Measurements from ENCODE around the gene SSNA1.

SSNA1 gene

GRCh38 chr9:137193771-137194170 is 5.3 kb downstream of the SSNA1 start:
- H3K4me1 ChIP-seq (ENCODE audit: insufficient read depth, poor library complexity, severe bottlenecking) = peaks cover 18% of the 10 kb centered on the region
- no peaks in the 10 kb centered on the region for H3K27me3 ChIP-seq (ENCODE audit: insufficient read depth, poor library complexity, severe bottlenecking)
- H3K27ac ChIP-seq (ENCODE audit: poor library complexity, severe bottlenecking) = no peak overlapping the region
- H3K36me3 ChIP-seq (ENCODE audit: low read depth) = peaks cover 11% of the 10 kb centered on the region; the same call in 1 of the 2 replicates
- no peaks in the 10 kb centered on the region for H3K9me3 ChIP-seq (ENCODE audit: severe bottlenecking)
- H3K4me3 ChIP-seq (ENCODE audit: severe bottlenecking) = no peak overlapping the region
- no peak for TF ChIP-seq CTCF (IDR thresholded peaks at IDR 0.05; ENCODE audit: poor library complexity, severe bottlenecking)
- DNase-seq (ENCODE audit: low spot score) (no peak), ATAC-seq (ENCODE audit: low read depth) (no peak)

- Histone ChIP-seq H3K36me3 (ENCODE audit: low read depth) (peaks cover 11% of the 10 kb centered on the region; the same call in 1 of the 2 replicates), H3K9me3 (ENCODE audit: severe bottlenecking) (no peaks in the 10 kb centered on the region), H3K4me1 (ENCODE audit: insufficient read depth, poor library complexity, severe bottlenecking) (peaks cover 18% of the 10 kb centered on the region), H3K27me3 (ENCODE audit: insufficient read depth, poor library complexity, severe bottlenecking) (no peaks in the 10 kb centered on the region), H3K4me3 (ENCODE audit: severe bottlenecking) (no peak overlapping the region), H3K27ac (ENCODE audit: poor library complexity, severe bottlenecking) (peak overlapping the region; percentile 25)
- DNase-seq (ENCODE audit: low spot score) (no peak), ATAC-seq (ENCODE audit: low read depth) (no peak)
- no peak for TF ChIP-seq CTCF (IDR thresholded peaks at IDR 0.05; ENCODE audit: poor library complexity, severe bottlenecking)
Observed at GRCh38 chr9:137194388-137194787, 5.9 kb downstream of the SSNA1 start.

GRCh38 chr9:137194909-137195308 is 6.4 kb downstream of the SSNA1 start:
- no peak for TF ChIP-seq CTCF (IDR thresholded peaks at IDR 0.05; ENCODE audit: poor library complexity, severe bottlenecking)
- Histone ChIP-seq H3K4me1 (ENCODE audit: insufficient read depth, poor library complexity, severe bottlenecking) (peaks cover 18% of the 10 kb centered on the region), H3K9me3 (ENCODE audit: severe bottlenecking) (no peaks in the 10 kb centered on the region), H3K4me3 (ENCODE audit: severe bottlenecking) (no peak overlapping the region), H3K36me3 (ENCODE audit: low read depth) (peaks cover 9% of the 10 kb centered on the region; the same call in 1 of the 2 replicates), H3K27ac (ENCODE audit: poor library complexity, severe bottlenecking) (peak overlapping the region; percentile 25), H3K27me3 (ENCODE audit: insufficient read depth, poor library complexity, severe bottlenecking) (no peaks in the 10 kb centered on the region)
- ATAC-seq (ENCODE audit: low read depth) (peak; percentile 49), DNase-seq (ENCODE audit: low spot score) (no peak)

- peaks cover 18% of the 10 kb centered on the region for H3K4me1 ChIP-seq (ENCODE audit: insufficient read depth, poor library complexity, severe bottlenecking)
- H3K4me3 ChIP-seq (ENCODE audit: severe bottlenecking) = no peak overlapping the region
- peaks cover 6% of the 10 kb centered on the region; the same call in 1 of the 2 replicates for H3K36me3 ChIP-seq (ENCODE audit: low read depth)
- H3K27me3 ChIP-seq (ENCODE audit: insufficient read depth, poor library complexity, severe bottlenecking) = no peaks in the 10 kb centered on the region
- H3K27ac ChIP-seq (ENCODE audit: poor library complexity, severe bottlenecking) = peak overlapping the region; percentile 25
- ATAC-seq (ENCODE audit: low read depth) = peak; percentile 10; the same call in 1 of the 3 replicates
- DNase-seq (ENCODE audit: low spot score) = no peak
- TF ChIP-seq CTCF (IDR thresholded peaks at IDR 0.05; ENCODE audit: poor library complexity, severe bottlenecking) = no peak
- no peaks in the 10 kb centered on the region for H3K9me3 ChIP-seq (ENCODE audit: severe bottlenecking)
Observed at GRCh38 chr9:137195525-137196220, 7.2 kb downstream of the SSNA1 start.
